K562 (cell line): ENCODE results near the gene HOTAIR. TPM values are rescaled to one million over a fixed set of nuclear protein-coding genes. Genes with fewer than 3 reads are reported as not detected.
A peak's percentile ranks its signal among the peaks of the same experiment; 100 is the strongest.

Experiments used
- BRD4 ChIP-seq: fragments of 200-600 bp; sonication (generic); IDR thresholded peaks from 2 replicates; pipeline ENCODE4 v1.6.1; 2017; ENCODE audit warnings: inconsistent platforms
- HINFP ChIP-seq: fragments of 450-650 bp; conservative IDR thresholded peaks from 2 replicates; pipeline ENCODE4 v1.6.1; 2016; ENCODE audit warnings: missing genetic modification characterization, low read depth, mild to moderate bottlenecking, control low read depth, missing compliant biosample characterization
- KLF10 ChIP-seq: fragments of 250-450 bp; sonication (Bioruptor Pico); IDR thresholded peaks from 2 replicates; pipeline ENCODE4 v1.6.1; 2021; ENCODE audit warnings: matching md5 sums
- NFRKB ChIP-seq: fragments of 450-650 bp; IDR thresholded peaks from 2 replicates; pipeline ENCODE4 v1.6.1; 2016; ENCODE audit warnings: low read depth
- PCBP1 ChIP-seq: fragments of 200-400 bp; formaldehyde crosslinking; IDR thresholded peaks from 2 replicates; pipeline ENCODE4 v1.6.1; 2018; ENCODE audit warnings: mild to moderate bottlenecking, low read depth, low read length; ENCODE audit not compliant: poor library complexity, severe bottlenecking
- PURB ChIP-seq: sonication (generic); formaldehyde crosslinking; IDR thresholded peaks from 2 replicates; pipeline ENCODE4 v1.9.0; 2021; ENCODE audit warnings: low read depth, mild to moderate bottlenecking, missing genetic modification reagents
- RERE ChIP-seq: sonication (generic); formaldehyde crosslinking; IDR thresholded peaks from 2 replicates; pipeline ENCODE4 v1.8.0; 2023; ENCODE audit warnings: missing genetic modification reagents, mild to moderate bottlenecking, borderline replicate concordance
- TARDBP ChIP-seq: fragments of 450-650 bp; IDR thresholded peaks from 2 replicates; pipeline ENCODE4 v1.6.1; 2016
- TEAD2 ChIP-seq: fragments of 450-650 bp; IDR thresholded peaks from 2 replicates; pipeline ENCODE4 v1.6.1; 2016; ENCODE audit warnings: missing genetic modification characterization, control low read depth, missing compliant biosample characterization
- ZNF133 ChIP-seq: fragments of 250-450 bp; sonication (Bioruptor Pico); IDR thresholded peaks from 2 replicates; pipeline ENCODE4 v1.4.0; 2020; ENCODE audit warnings: mild to moderate bottlenecking
- polyA plus RNA-seq, 8 experiments: library from polyadenylated mRNA; depleted of rRNA in 4 of 8; stranded (reverse) in 5 of 8; unstranded in 3 of 8; fragments of >200 nt; fragmentation: Nextera tagmentation in 2 of 8; fragmentation: Illumina TruSeq in 1 of 8; extraction: Ambion mirVana in 2 of 8; extraction: Trizol in 1 of 8; gene quantifications; 2 replicates each; pipeline versions ENCODE4 v1.2.1 to v1.2.3, GENCODE V29; 2011 to 2014; ENCODE audit warnings: inconsistent platforms in 1 of 8, missing spikeins in 1 of 8
- total RNA-seq, 7 experiments: library from RNA; depleted of rRNA in 6 of 7; stranded (reverse); fragments of >200 nt in 6 of 7; fragmentation: Illumina TruSeq in 2 of 7; extraction: Trizol in 2 of 7; gene quantifications; 2 replicates each; pipeline versions ENCODE4 v1.2.1 to v1.2.3, GENCODE V29; 2011 to 2021; ENCODE audit warnings: low replicate concordance in 1 of 7

The HOTAIR gene
- total and polyA plus RNA-seq, 9 of the 15 experiments (the other 6 are each of a cell fraction or from before 2014, with no cell fraction given): 0.04 TPM; not detected in 8

- TF ChIP-seq HINFP (no peak), ZNF133 (CRISPR knock-in tag) (no peak), KLF10 (no peak), PURB (CRISPR knock-in tag) (no peak), RERE (0 out of 2 replicates have a peak, but pooled peaks have one; percentile 80), TARDBP (no peak), BRD4 (0 out of 2 replicates have a peak, but pooled peaks have one; percentile 69), NFRKB (peak; percentile 81; the same call in 1 of the 2 replicates), PCBP1 (no peak), TEAD2 (tag) (no peak)
These were observed 25.7 kb upstream of the HOTAIR start, which contains the start of gene HOXC9 (continued) for GRCh38 chr12:54000116-54001114.
